Astrocyte (in vitro differentiated cells and primary cell): ENCODE data around the gene FXYD5.

Experiments
- CTCF ChIP-seq: IDR thresholded peaks from 2 replicates; pipeline ENCODE4 v1.5.1; 2011; ENCODE audit warnings: low read depth, mild to moderate bottlenecking, inconsistent platforms, low read length, moderate library complexity; ENCODE audit not compliant: insufficient read depth
- EZH2 ChIP-seq: IDR thresholded peaks from 2 replicates; pipeline ENCODE4 v1.6.1; 2012; ENCODE audit warnings: mild to moderate bottlenecking, low read length, inconsistent platforms; ENCODE audit not compliant: insufficient read depth

GRCh38 chr19:35140207-35140961 is 14.2 kb upstream of the FXYD5 start:
- TF ChIP-seq CTCF = no peak
- TF ChIP-seq EZH2 = no peak
